ENCODE measurements around the gene HUS1. TPM values are rescaled to one million over a fixed set of nuclear protein-coding genes. Genes with fewer than 3 reads are reported as not detected.

HUS1 gene
- total and polyA plus RNA-seq, 2 of the 13 experiments (the other 11 are each of a cell fraction or from before 2014, with no cell fraction given), result 14.8 to 16.9 TPM

- TF ChIP-seq HNF1A (IDR thresholded peaks at IDR 0.05; ENCODE audit: low read depth) (no peak), HNF1A (CRISPR knock-in tag; IDR thresholded peaks at IDR 0.05; ENCODE audit: borderline replicate concordance) (no peak), ZBTB21 (CRISPR knock-in tag; IDR thresholded peaks at IDR 0.05) (no peak), SIN3B (IDR thresholded peaks at IDR 0.05; ENCODE audit: low read length) (no peak), ZNF687 (CRISPR knock-in tag; IDR thresholded peaks at IDR 0.05) (peak; percentile 84), SETDB1 (CRISPR knock-in tag; IDR thresholded peaks at IDR 0.05; ENCODE audit: borderline replicate concordance) (no peak)
- TF ChIP-seq, protein P1, sequence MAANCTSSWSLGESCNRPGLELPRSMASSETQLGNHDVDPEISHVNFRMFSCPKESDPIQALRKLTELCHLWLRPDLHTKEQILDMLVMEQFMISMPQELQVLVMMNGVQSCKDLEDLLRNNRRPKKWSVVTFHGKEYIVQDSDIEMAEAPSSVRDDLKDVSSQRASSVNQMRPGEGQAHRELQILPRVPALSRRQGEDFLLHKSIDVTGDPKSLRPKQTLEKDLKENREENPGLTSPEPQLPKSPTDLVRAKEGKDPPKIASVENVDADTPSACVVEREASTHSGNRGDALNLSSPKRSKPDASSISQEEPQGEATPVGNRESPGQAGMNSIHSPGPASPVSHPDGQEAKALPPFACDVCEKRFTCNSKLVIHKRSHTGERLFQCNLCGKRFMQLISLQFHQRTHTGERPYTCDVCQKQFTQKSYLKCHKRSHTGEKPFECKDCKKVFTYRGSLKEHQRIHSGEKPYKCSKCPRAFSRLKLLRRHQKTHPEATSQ (CRISPR knock-in tag; IDR thresholded peaks at IDR 0.05; ENCODE audit: borderline replicate concordance), result no peak
- TF ChIP-seq, protein P2, sequence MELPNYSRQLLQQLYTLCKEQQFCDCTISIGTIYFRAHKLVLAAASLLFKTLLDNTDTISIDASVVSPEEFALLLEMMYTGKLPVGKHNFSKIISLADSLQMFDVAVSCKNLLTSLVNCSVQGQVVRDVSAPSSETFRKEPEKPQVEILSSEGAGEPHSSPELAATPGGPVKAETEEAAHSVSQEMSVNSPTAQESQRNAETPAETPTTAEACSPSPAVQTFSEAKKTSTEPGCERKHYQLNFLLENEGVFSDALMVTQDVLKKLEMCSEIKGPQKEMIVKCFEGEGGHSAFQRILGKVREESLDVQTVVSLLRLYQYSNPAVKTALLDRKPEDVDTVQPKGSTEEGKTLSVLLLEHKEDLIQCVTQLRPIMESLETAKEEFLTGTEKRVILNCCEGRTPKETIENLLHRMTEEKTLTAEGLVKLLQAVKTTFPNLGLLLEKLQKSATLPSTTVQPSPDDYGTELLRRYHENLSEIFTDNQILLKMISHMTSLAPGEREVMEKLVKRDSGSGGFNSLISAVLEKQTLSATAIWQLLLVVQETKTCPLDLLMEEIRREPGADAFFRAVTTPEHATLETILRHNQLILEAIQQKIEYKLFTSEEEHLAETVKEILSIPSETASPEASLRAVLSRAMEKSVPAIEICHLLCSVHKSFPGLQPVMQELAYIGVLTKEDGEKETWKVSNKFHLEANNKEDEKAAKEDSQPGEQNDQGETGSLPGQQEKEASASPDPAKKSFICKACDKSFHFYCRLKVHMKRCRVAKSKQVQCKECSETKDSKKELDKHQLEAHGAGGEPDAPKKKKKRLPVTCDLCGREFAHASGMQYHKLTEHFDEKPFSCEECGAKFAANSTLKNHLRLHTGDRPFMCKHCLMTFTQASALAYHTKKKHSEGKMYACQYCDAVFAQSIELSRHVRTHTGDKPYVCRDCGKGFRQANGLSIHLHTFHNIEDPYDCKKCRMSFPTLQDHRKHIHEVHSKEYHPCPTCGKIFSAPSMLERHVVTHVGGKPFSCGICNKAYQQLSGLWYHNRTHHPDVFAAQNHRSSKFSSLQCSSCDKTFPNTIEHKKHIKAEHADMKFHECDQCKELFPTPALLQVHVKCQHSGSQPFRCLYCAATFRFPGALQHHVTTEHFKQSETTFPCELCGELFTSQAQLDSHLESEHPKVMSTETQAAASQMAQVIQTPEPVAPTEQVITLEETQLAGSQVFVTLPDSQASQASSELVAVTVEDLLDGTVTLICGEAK (IDR thresholded peaks at IDR 0.05), result no peak
- TF ChIP-seq, protein P2 (CRISPR knock-in tag; IDR thresholded peaks at IDR 0.05), result peak; percentile 49; the same call in 1 of the 2 replicates
Measured at GRCh38 chr7:47991741-47992311, 12.4 kb upstream of the HUS1 start (continued).
